GM12878 (cell line): Measurements from ENCODE around the gene C16orf87. TPM values are rescaled to one million over a fixed set of nuclear protein-coding genes. Genes with fewer than 3 reads are reported as not detected.
A peak's percentile ranks its signal among the peaks of the same experiment; 100 is the strongest.

Source experiments
- HDAC6 ChIP-seq: fragments of 200-600 bp; sonication (generic); IDR thresholded peaks from one replicate; pipeline ENCODE4 v1.8.0; 2017; ENCODE audit warnings: antibody characterized with exemption; ENCODE audit not compliant: unreplicated experiment
- KLF5 ChIP-seq: fragments of 450-650 bp; IDR thresholded peaks from 2 replicates; pipeline ENCODE4 v1.6.1; 2014; ENCODE audit warnings: mild to moderate bottlenecking; ENCODE audit not compliant: partially characterized antibody
- LARP7 ChIP-seq: fragments of 450-650 bp; IDR thresholded peaks from 2 replicates; pipeline ENCODE4 v1.6.1; 2017; ENCODE audit warnings: mild to moderate bottlenecking
- SKIL ChIP-seq: fragments of 450-650 bp; IDR thresholded peaks from 2 replicates; pipeline ENCODE4 v1.6.1; 2017; ENCODE audit warnings: mild to moderate bottlenecking, low read depth, inconsistent platforms; ENCODE audit not compliant: poor library complexity, severe bottlenecking
- SRF ChIP-seq, 2 experiments: IDR thresholded peaks; 2 replicates each; pipeline ENCODE4 v1.6.1; 2011; ENCODE audit warnings: low read depth in 2 of 2, low read length in 2 of 2, mild to moderate bottlenecking in 1 of 2, moderate library complexity in 1 of 2
- STAT1 ChIP-seq: fragments of 450-650 bp; conservative IDR thresholded peaks from 2 replicates; pipeline ENCODE4 v1.6.1; 2014; ENCODE audit warnings: antibody characterized with exemption, mild to moderate bottlenecking
- STAT3 ChIP-seq: IDR thresholded peaks from 2 replicates; pipeline ENCODE4 v1.6.1; 2011; ENCODE audit warnings: low read depth, low read length, improper control_type of control experiment
- ZNF24 ChIP-seq: fragments of 450-650 bp; IDR thresholded peaks from 2 replicates; pipeline ENCODE4 v1.6.1; 2017; ENCODE audit warnings: antibody characterized with exemption, mild to moderate bottlenecking
- polyA plus RNA-seq, 11 experiments: library from polyadenylated mRNA; depleted of rRNA in 4 of 11; unstranded in 6 of 11; stranded (reverse) in 5 of 11; fragments of >200 nt; fragmentation: Nextera tagmentation in 4 of 11; fragmentation: Illumina TruSeq in 1 of 11; extraction: Ambion mirVana in 4 of 11; extraction: Trizol in 1 of 11; gene quantifications; 1 replicate in 1 of 11; 2 replicates in 10 of 11; pipeline versions ENCODE4 v1.2.1 to v1.2.3, GENCODE V29; 2011 to 2016; ENCODE audit warnings: inconsistent platforms in 2 of 11, missing spikeins in 2 of 11, low read depth in 1 of 11
- total RNA-seq, 4 experiments: library from RNA; depleted of rRNA in 3 of 4; stranded (reverse); fragments of >200 nt in 3 of 4; fragmentation: Illumina TruSeq in 1 of 4; extraction: Trizol in 1 of 4; gene quantifications; 2 replicates each; pipeline versions ENCODE4 v1.2.1 to v1.2.3, GENCODE V29; 2013 to 2021

Gene C16orf87
- total and polyA plus RNA-seq, 10 of the 15 experiments (the other 5 are each of a cell fraction or from before 2014, with no cell fraction given), result 18.4 to 72.6 (median 31.0) TPM

GRCh38 chr16:46789499-46790414 is 41.2 kb downstream of the C16orf87 start (continued):
- TF ChIP-seq SKIL, result no peak
- TF ChIP-seq STAT1, result no peak
- no peak for TF ChIP-seq SRF (IDR thresholded peaks at IDR 0.05; ENCODE audit: low read depth in 2 of 2, low read length in 2 of 2)
- TF ChIP-seq KLF5, result no peak
- TF ChIP-seq HDAC6, result no peak
- no peak for TF ChIP-seq STAT3
- no peak for TF ChIP-seq ZNF24
- peak; percentile 49; the same call in 1 of the 2 replicates for TF ChIP-seq LARP7
